Neural cell (in vitro differentiated cells): Measurements from ENCODE around the gene BCAN. TPM values are rescaled to one million over a fixed set of nuclear protein-coding genes. Genes with fewer than 3 reads are reported as not detected.

Source experiments
- H2AFZ ChIP-seq: fragments of 200-600, 300-800 bp; sonication (generic), shearing (Covaris generic); 2 replicates; pipeline ENCODE4 v1.6.0; 2014; ENCODE audit warnings: low read depth, mild to moderate bottlenecking, antibody characterized with exemption, low read length, moderate library complexity
- H3F3A ChIP-seq: fragments of 200-600 bp; shearing (Covaris generic); 2 replicates; pipeline ENCODE4 v1.6.1; 2016; ENCODE audit warnings: mild to moderate bottlenecking, moderate library complexity, mixed read lengths, antibody characterized with exemption, low read length; ENCODE audit not compliant: insufficient read depth, poor library complexity, severe bottlenecking
- H3K27ac ChIP-seq: fragments of 200-600, 300-800 bp; sonication (generic), shearing (Covaris generic); 2 replicates; pipeline ENCODE4 v1.5.1; 2014; ENCODE audit warnings: mild to moderate bottlenecking, low read length, moderate library complexity
- H3K27me3 ChIP-seq: fragments of 300-800, 200-600 bp; sonication (generic), shearing (Covaris generic); 2 replicates; pipeline ENCODE4 v1.6.0; 2014; ENCODE audit warnings: mild to moderate bottlenecking, low read depth, low read length, moderate library complexity; ENCODE audit not compliant: insufficient read depth
- H3K36me3 ChIP-seq: fragments of 300-800, 200-600 bp; sonication (generic), shearing (Covaris generic); 2 replicates; pipeline ENCODE4 v1.5.1; 2014; ENCODE audit warnings: mild to moderate bottlenecking, antibody characterized with exemption, low read length, moderate library complexity; ENCODE audit not compliant: insufficient read depth
- H3K4me2 ChIP-seq: fragments of 300-800, 200-600 bp; sonication (generic), shearing (Covaris generic); 2 replicates; pipeline ENCODE4 v1.6.0; 2014; ENCODE audit warnings: mild to moderate bottlenecking, low read length
- H3K4me3 ChIP-seq: fragments of 300-800, 200-600 bp; sonication (generic), shearing (Covaris generic); 2 replicates; pipeline ENCODE4 v1.5.1; 2014; ENCODE audit warnings: mild to moderate bottlenecking, low read length, moderate library complexity
- H3K79me2 ChIP-seq: fragments of 200-600 bp; shearing (Covaris generic); replicated peaks from 2 replicates; pipeline ENCODE4 v1.6.0; 2014; ENCODE audit warnings: mild to moderate bottlenecking, low read length, moderate library complexity; ENCODE audit not compliant: insufficient read depth
- H3K9ac ChIP-seq: fragments of 300-800, 200-600 bp; sonication (generic), shearing (Covaris generic); 2 replicates; pipeline ENCODE4 v1.6.1; 2016; ENCODE audit warnings: mild to moderate bottlenecking, low read length, mixed read lengths
- H3K9me2 ChIP-seq: fragments of 200-600 bp; shearing (Covaris generic); 2 replicates; pipeline ENCODE4 v1.6.1; 2016; ENCODE audit warnings: mild to moderate bottlenecking, low read length, mixed read lengths; ENCODE audit not compliant: insufficient read depth
- H3K9me3 ChIP-seq: fragments of 200-600, 300-800 bp; sonication (generic), shearing (Covaris generic); 2 replicates; pipeline ENCODE4 v1.6.1; 2016; ENCODE audit warnings: mild to moderate bottlenecking, mixed run types, low read length, moderate library complexity, mixed read lengths
- H4K20me1 ChIP-seq: fragments of 200-600 bp; shearing (Covaris generic); 2 replicates; pipeline ENCODE4 v1.6.1; 2016; ENCODE audit warnings: mild to moderate bottlenecking, mixed run types; ENCODE audit not compliant: insufficient read depth
- CTCF ChIP-seq: fragments of 450-650 bp; IDR thresholded peaks from 2 replicates; pipeline ENCODE4 v1.5.1; 2014; ENCODE audit warnings: antibody characterized with exemption, mild to moderate bottlenecking, moderate library complexity; ENCODE audit not compliant: poor library complexity, severe bottlenecking
- EP300 ChIP-seq: fragments of 450-650 bp; conservative IDR thresholded peaks from 2 replicates; pipeline ENCODE4 v1.6.1; 2014; ENCODE audit warnings: antibody characterized with exemption, mild to moderate bottlenecking, moderate library complexity; ENCODE audit not compliant: poor library complexity, severe bottlenecking
- EZH2 ChIP-seq: fragments of 200-600, 300-800 bp; shearing (Covaris generic), sonication (generic); IDR thresholded peaks from 2 replicates; pipeline ENCODE4 v1.6.1; 2014; ENCODE audit warnings: antibody characterized with exemption, low read length, borderline replicate concordance, mild to moderate bottlenecking; ENCODE audit not compliant: insufficient read depth, poor library complexity, severe bottlenecking
- MXI1 ChIP-seq: fragments of 450-650 bp; conservative IDR thresholded peaks from 2 replicates; pipeline ENCODE4 v1.6.1; 2014; ENCODE audit warnings: antibody characterized with exemption, mild to moderate bottlenecking; ENCODE audit not compliant: poor library complexity, severe bottlenecking
- POLR2AphosphoS5 ChIP-seq: IDR thresholded peaks from 2 replicates; pipeline ENCODE4 v1.6.1; 2012
- RAD21 ChIP-seq: fragments of 450-650 bp; conservative IDR thresholded peaks from 2 replicates; pipeline ENCODE4 v1.6.1; 2014; ENCODE audit warnings: antibody characterized with exemption, mild to moderate bottlenecking, moderate library complexity
- REST ChIP-seq: IDR thresholded peaks from 2 replicates; pipeline ENCODE4 v1.6.1; 2012; ENCODE audit warnings: borderline replicate concordance
- SMC3 ChIP-seq: fragments of 450-650 bp; conservative IDR thresholded peaks from 2 replicates; pipeline ENCODE4 v1.6.1; 2014; ENCODE audit warnings: antibody characterized with exemption, mild to moderate bottlenecking, moderate library complexity; ENCODE audit not compliant: poor library complexity
- TAF1 ChIP-seq: IDR thresholded peaks from 2 replicates; pipeline ENCODE4 v1.6.1; 2012; ENCODE audit warnings: low read depth
- polyA plus RNA-seq: library from polyadenylated mRNA; depleted of rRNA; stranded (reverse); fragments of >200 nt; gene quantifications from 2 replicates; pipeline ENCODE4 v1.2.3, GENCODE V29; 2014

The BCAN gene
- polyA plus RNA-seq, 1 donor from 2014 or later: not detected

- no peak overlapping the region for H3K4me3 ChIP-seq
- H3K27me3 ChIP-seq: no peaks in the 10 kb centered on the region
- H3K79me2 ChIP-seq: no peaks in the 10 kb centered on the region
- no peaks in the 10 kb centered on the region for H3K9me2 ChIP-seq
- H3K27ac ChIP-seq: no peak overlapping the region
- no peak overlapping the region for H3K4me2 ChIP-seq
- no peaks in the 10 kb centered on the region for H3K36me3 ChIP-seq
- TF ChIP-seq CTCF (no peak), EP300 (no peak), SMC3 (no peak), RAD21 (no peak), REST (no peak), POLR2AphosphoS5 (no peak), EZH2 (no peak), TAF1 (no peak), MXI1 (no peak)
- no peaks in the 10 kb centered on the region for H3F3A ChIP-seq
- H4K20me1 ChIP-seq: no peaks in the 10 kb centered on the region
- no peaks in the 10 kb centered on the region for H3K9me3 ChIP-seq
- no peak overlapping the region for H3K9ac ChIP-seq
- no peak overlapping the region for H2AFZ ChIP-seq
These were observed 43.8 kb upstream of the BCAN start for GRCh38 chr1:156598125-156598524.

- H3K4me2 ChIP-seq: no peak overlapping the region
- H3K9ac ChIP-seq: no peak overlapping the region
- H3K9me2 ChIP-seq: no peaks in the 10 kb centered on the region
- no peaks in the 10 kb centered on the region for H3K79me2 ChIP-seq
- H3K27me3 ChIP-seq: no peaks in the 10 kb centered on the region
- H3F3A ChIP-seq: no peaks in the 10 kb centered on the region
- TF ChIP-seq RAD21: no peak
- TF ChIP-seq SMC3: no peak
- TF ChIP-seq EP300: no peak
- TF ChIP-seq CTCF: no peak
- no peak for TF ChIP-seq EZH2
- no peak for TF ChIP-seq MXI1
- no peak for TF ChIP-seq TAF1
- TF ChIP-seq POLR2AphosphoS5: no peak
- no peak for TF ChIP-seq REST
- H3K27ac ChIP-seq: no peak overlapping the region
- H2AFZ ChIP-seq: no peak overlapping the region
- H3K4me3 ChIP-seq: no peak overlapping the region
- H3K36me3 ChIP-seq: no peaks in the 10 kb centered on the region
- H4K20me1 ChIP-seq: no peaks in the 10 kb centered on the region
- no peaks in the 10 kb centered on the region for H3K9me3 ChIP-seq
These were observed 43.0 kb upstream of the BCAN start for GRCh38 chr1:156598731-156599432.
